ENCODE data around the gene SPATA3. TPM values are rescaled to one million over a fixed set of nuclear protein-coding genes. Genes with fewer than 3 reads are reported as not detected.

SPATA3 gene
- total and polyA plus RNA-seq, 2 of the 13 experiments (the other 11 are each of a cell fraction or from before 2014, with no cell fraction given) = not detected

DNA sequence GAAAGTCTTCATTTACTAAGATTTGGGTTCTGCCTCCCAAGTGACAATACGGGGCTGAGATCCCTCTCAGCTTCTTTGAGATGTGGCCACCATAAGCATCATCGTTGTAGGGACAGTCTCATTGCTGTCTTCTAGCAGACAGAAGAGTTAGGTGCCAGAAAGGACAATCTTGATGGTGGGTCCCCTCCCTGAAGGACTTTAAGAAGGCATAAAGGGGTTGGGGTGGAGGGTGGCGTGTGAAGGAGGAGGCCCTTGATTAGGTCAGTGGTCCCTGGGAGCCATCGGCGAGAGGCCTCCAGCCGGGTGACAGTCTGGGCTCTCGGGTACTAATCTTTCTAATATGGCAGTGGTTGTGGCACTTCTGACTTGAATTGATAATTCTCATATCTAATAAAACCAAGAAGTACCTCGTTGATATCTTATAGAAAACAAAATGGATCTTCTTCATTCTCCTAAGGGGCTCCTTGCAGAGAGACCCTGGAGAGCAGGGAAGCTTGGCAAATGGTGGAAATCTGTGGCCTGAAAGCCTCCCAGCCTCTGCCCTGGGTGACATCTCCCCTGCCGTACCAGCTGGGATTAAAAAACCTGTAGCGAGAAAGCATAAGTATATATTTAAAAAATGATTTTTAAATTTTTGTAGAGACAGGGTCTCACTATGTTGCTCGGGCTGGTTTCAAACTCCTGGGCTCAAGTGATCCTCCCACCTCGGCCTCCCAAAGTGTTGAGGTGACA, 53.5 kb downstream of the SPATA3 start (continued):
- TF ChIP-seq TIGD3 (CRISPR knock-in tag; IDR thresholded peaks at IDR 0.05; ENCODE audit: borderline replicate concordance) = no peak; the same call in 1 of the 2 replicates
- no peak for TF ChIP-seq CEBPB (IDR thresholded peaks at IDR 0.05; ENCODE audit: borderline replicate concordance, low read depth, low read length)
- no peak for TF ChIP-seq ZNF776 (CRISPR knock-in tag; IDR thresholded peaks at IDR 0.05)
- no peak for TF ChIP-seq RBAK (CRISPR knock-in tag; IDR thresholded peaks at IDR 0.05)
- TF ChIP-seq ZNF34 (CRISPR knock-in tag; IDR thresholded peaks at IDR 0.05; ENCODE audit: borderline replicate concordance) = no peak
- TF ChIP-seq ZBTB38 (CRISPR knock-in tag; IDR thresholded peaks at IDR 0.05) = no peak
- TF ChIP-seq ADNP (CRISPR knock-in tag; IDR thresholded peaks at IDR 0.05) = no peak
- 0 out of 2 replicates have a peak, but pooled peaks have one; percentile 1 for TF ChIP-seq ZNF337 (CRISPR knock-in tag; IDR thresholded peaks at IDR 0.05; ENCODE audit: borderline replicate concordance, low read depth)
- TF ChIP-seq ZNF563 (CRISPR knock-in tag; IDR thresholded peaks at IDR 0.05) = 0 out of 2 replicates have a peak, but pooled peaks have one; percentile 1
- TF ChIP-seq MNT (IDR thresholded peaks at IDR 0.05) = no peak
- no peak for TF ChIP-seq XRCC5 (optimal IDR thresholded peaks at IDR 0.05; ENCODE audit: low read length)
- no peak for TF ChIP-seq ZMYM2 (CRISPR knock-in tag; IDR thresholded peaks at IDR 0.05)
- TF ChIP-seq MIER2 (CRISPR knock-in tag; IDR thresholded peaks at IDR 0.05) = no peak
- TF ChIP-seq, protein P1, sequence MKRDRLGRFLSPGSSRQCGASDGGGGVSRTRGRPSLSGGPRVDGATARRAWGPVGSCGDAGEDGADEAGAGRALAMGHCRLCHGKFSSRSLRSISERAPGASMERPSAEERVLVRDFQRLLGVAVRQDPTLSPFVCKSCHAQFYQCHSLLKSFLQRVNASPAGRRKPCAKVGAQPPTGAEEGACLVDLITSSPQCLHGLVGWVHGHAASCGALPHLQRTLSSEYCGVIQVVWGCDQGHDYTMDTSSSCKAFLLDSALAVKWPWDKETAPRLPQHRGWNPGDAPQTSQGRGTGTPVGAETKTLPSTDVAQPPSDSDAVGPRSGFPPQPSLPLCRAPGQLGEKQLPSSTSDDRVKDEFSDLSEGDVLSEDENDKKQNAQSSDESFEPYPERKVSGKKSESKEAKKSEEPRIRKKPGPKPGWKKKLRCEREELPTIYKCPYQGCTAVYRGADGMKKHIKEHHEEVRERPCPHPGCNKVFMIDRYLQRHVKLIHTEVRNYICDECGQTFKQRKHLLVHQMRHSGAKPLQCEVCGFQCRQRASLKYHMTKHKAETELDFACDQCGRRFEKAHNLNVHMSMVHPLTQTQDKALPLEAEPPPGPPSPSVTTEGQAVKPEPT (CRISPR knock-in tag; IDR thresholded peaks at IDR 0.05; ENCODE audit: low read depth) = no peak
- TF ChIP-seq ZNF737 (CRISPR knock-in tag; IDR thresholded peaks at IDR 0.05; ENCODE audit: borderline replicate concordance) = no peak
- TF ChIP-seq, protein P2, sequence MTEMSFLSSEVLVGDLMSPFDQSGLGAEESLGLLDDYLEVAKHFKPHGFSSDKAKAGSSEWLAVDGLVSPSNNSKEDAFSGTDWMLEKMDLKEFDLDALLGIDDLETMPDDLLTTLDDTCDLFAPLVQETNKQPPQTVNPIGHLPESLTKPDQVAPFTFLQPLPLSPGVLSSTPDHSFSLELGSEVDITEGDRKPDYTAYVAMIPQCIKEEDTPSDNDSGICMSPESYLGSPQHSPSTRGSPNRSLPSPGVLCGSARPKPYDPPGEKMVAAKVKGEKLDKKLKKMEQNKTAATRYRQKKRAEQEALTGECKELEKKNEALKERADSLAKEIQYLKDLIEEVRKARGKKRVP (CRISPR knock-in tag; IDR thresholded peaks at IDR 0.05) = no peak
- no peak for TF ChIP-seq HNF4A (CRISPR knock-in tag; IDR thresholded peaks at IDR 0.05)
- no peak for TF ChIP-seq MZF1 (CRISPR knock-in tag; IDR thresholded peaks at IDR 0.05; ENCODE audit: borderline replicate concordance)
- no peak for TF ChIP-seq SOX5 (CRISPR knock-in tag; IDR thresholded peaks at IDR 0.05; ENCODE audit: borderline replicate concordance)
- no peak; the same call in 1 of the 2 replicates for TF ChIP-seq RARG (CRISPR knock-in tag; IDR thresholded peaks at IDR 0.05; ENCODE audit: low read depth)
- TF ChIP-seq ZNF770 (CRISPR knock-in tag; IDR thresholded peaks at IDR 0.05) = no peak; the same call in 1 of the 2 replicates
- no peak for TF ChIP-seq PRPF4 (IDR thresholded peaks at IDR 0.05; ENCODE audit: low read depth, low read length, poor library complexity, severe bottlenecking)
